Mucosa of rectum (tissue), 2 donors: ENCODE results near the gene STRN4.
A peak's percentile ranks its signal among the peaks of the same experiment; 100 is the strongest.
"Not testable (repeated sequence)": the region's sequence is repeated elsewhere in the genome, so short reads cannot be mapped to it uniquely, and the experiment has no call there.

Experiments
- H3K27ac ChIP-seq, 2 donors: one replicate each; pipeline ENCODE4 v1.7.0; 2013; ENCODE audit warnings: inconsistent platforms in 2 of 2, low read depth in 2 of 2, low read length in 2 of 2
- H3K27me3 ChIP-seq, 2 donors: one replicate each; pipeline ENCODE4 v1.7.0; 2013; ENCODE audit warnings: low read length in 2 of 2; ENCODE audit not compliant: control insufficient read depth in 2 of 2, insufficient read depth in 2 of 2
- H3K36me3 ChIP-seq, 2 donors: one replicate each; pipeline ENCODE4 v1.7.0; 2013; ENCODE audit warnings: low read length in 2 of 2; ENCODE audit not compliant: control insufficient read depth in 2 of 2, insufficient read depth in 2 of 2
- H3K4me1 ChIP-seq, 2 donors: one replicate each; pipeline ENCODE4 v1.7.0; 2013; ENCODE audit warnings: low read length in 2 of 2, mild to moderate bottlenecking in 1 of 2; ENCODE audit not compliant: control insufficient read depth in 2 of 2, insufficient read depth in 2 of 2
- H3K4me3 ChIP-seq, 2 donors: one replicate each; pipeline ENCODE4 v1.7.0; 2013; ENCODE audit warnings: low read length in 2 of 2
- H3K9ac ChIP-seq, 2 donors: one replicate each; pipeline ENCODE4 v1.7.0; 2013; ENCODE audit warnings: low read length in 2 of 2, low read depth in 1 of 2, mild to moderate bottlenecking in 1 of 2
- H3K9me3 ChIP-seq, 2 donors: one replicate each; pipeline ENCODE4 v1.7.0; 2013; ENCODE audit warnings: low read length in 2 of 2; ENCODE audit not compliant: control insufficient read depth in 2 of 2
- donor health status: healthy.
- donor health status: Normal muscosa, but diverticular disease.

The STRN4 gene

GRCh38 chr19:46785980-46786235 is 39.7 kb upstream of the STRN4 start:
- H3K27me3 ChIP-seq: no peaks in the 10 kb centered on the region
- H3K9ac ChIP-seq: peak overlapping the region; percentile 94 to 96
- peaks cover 17 to 32% of the 10 kb centered on the region in 2 donors for H3K36me3 ChIP-seq
- H3K4me1 ChIP-seq: peaks cover 30 to 36% of the 10 kb centered on the region in 2 donors
- H3K4me3 ChIP-seq: peak overlapping the region; percentile 90 to 91
- no peaks in the 10 kb centered on the region for H3K9me3 ChIP-seq
- peak overlapping the region; percentile 91 to 97 for H3K27ac ChIP-seq

GRCh38 chr19:46785054-46785979 is 39.1 kb upstream of the STRN4 start:
- Histone ChIP-seq H3K27ac (peak overlapping the region; percentile 91 to 97), H3K4me1 (peaks cover 30 to 36% of the 10 kb centered on the region in 2 donors), H3K9ac (peak overlapping the region; percentile 94 to 96), H3K27me3 (no peaks in the 10 kb centered on the region), H3K36me3 (peaks cover 19 to 34% of the 10 kb centered on the region in 2 donors), H3K9me3 (no peaks in the 10 kb centered on the region), H3K4me3 (peak overlapping the region; percentile 90 to 91)

GRCh38 chr19:46784262-46785053 is 38.2 kb upstream of the STRN4 start:
- peak overlapping the region; percentile 91 to 97 for H3K27ac ChIP-seq
- no peaks in the 10 kb centered on the region for H3K27me3 ChIP-seq
- peak overlapping the region; percentile 90 to 91 for H3K4me3 ChIP-seq
- peaks cover 30 to 36% of the 10 kb centered on the region in 2 donors for H3K4me1 ChIP-seq
- H3K9ac ChIP-seq: peak overlapping the region; percentile 76 to 96
- no peaks in the 10 kb centered on the region for H3K9me3 ChIP-seq
- peaks cover 19 to 36% of the 10 kb centered on the region in 2 donors for H3K36me3 ChIP-seq

- Histone ChIP-seq H3K27me3 (no peaks in the 10 kb centered on the region), H3K4me1 (peaks cover 30 to 34% of the 10 kb centered on the region in 2 donors), H3K4me3 (peak overlapping the region in 1 of 2 donors; percentile 90), H3K9me3 (no peaks in the 10 kb centered on the region), H3K27ac (peak overlapping the region in 1 of 2 donors; percentile 97), H3K9ac (peak overlapping the region in 1 of 2 donors; percentile 96), H3K36me3 (peaks cover 21 to 41% of the 10 kb centered on the region in 2 donors)
These were observed 37.4 kb upstream of the STRN4 start for GRCh38 chr19:46783670-46784069.

GRCh38 chr19:46782355-46783019 is 36.2 kb upstream of the STRN4 start:
- Histone ChIP-seq H3K9ac (peak overlapping the region in 1 of 2 donors; percentile 14), H3K4me3 (no peak overlapping the region), H3K27ac (no peak overlapping the region), H3K9me3 (no peaks in the 10 kb centered on the region), H3K4me1 (peaks cover 30 to 34% of the 10 kb centered on the region in 2 donors), H3K36me3 (peaks cover 31 to 46% of the 10 kb centered on the region in 2 donors), H3K27me3 (no peaks in the 10 kb centered on the region)

- not testable (repeated sequence) for H3K9me3 ChIP-seq, H3K27me3 ChIP-seq, H3K4me3 ChIP-seq, H3K9ac ChIP-seq, H3K4me1 ChIP-seq
- Histone ChIP-seq H3K27ac (peak overlapping the region in 1 of 2 donors; percentile 26), H3K36me3 (peaks cover 49 to 53% of the 10 kb centered on the region in 2 donors)
These were observed 31.9 kb upstream of the STRN4 start for GRCh38 chr19:46777956-46778645.

- Histone ChIP-seq H3K9ac (no peak overlapping the region), H3K4me1 (peaks cover 3% of the 10 kb centered on the region in 2 donors), H3K36me3 (peaks cover 42 to 44% of the 10 kb centered on the region in 2 donors), H3K27ac (peak overlapping the region in 1 of 2 donors; percentile 26), H3K27me3 (no peaks in the 10 kb centered on the region), H3K4me3 (no peak overlapping the region), H3K9me3 (no peaks in the 10 kb centered on the region)
These were observed 31.0 kb upstream of the STRN4 start for GRCh38 chr19:46776927-46777911.

GRCh38 chr19:46775642-46776258 is 29.5 kb upstream of the STRN4 start:
- Histone ChIP-seq H3K27ac (no peak overlapping the region), H3K4me3 (no peak overlapping the region), H3K9me3 (no peaks in the 10 kb centered on the region), H3K9ac (no peak overlapping the region), H3K36me3 (peaks cover 33 to 35% of the 10 kb centered on the region in 2 donors), H3K4me1 (peaks cover 6 to 10% of the 10 kb centered on the region in 2 donors), H3K27me3 (no peaks in the 10 kb centered on the region)
